NCI-H2196 treated with DMSO at 0.1 percent for 48 hours (cell line): ENCODE measurements around the gene HSPBAP1.

Experiments
- DNase-seq: peaks from one replicate; lab custom pipeline; 2025; ENCODE audit not compliant: unreplicated experiment; lab: John Stamatoyannopoulos, UW

Gene HSPBAP1, protein sequence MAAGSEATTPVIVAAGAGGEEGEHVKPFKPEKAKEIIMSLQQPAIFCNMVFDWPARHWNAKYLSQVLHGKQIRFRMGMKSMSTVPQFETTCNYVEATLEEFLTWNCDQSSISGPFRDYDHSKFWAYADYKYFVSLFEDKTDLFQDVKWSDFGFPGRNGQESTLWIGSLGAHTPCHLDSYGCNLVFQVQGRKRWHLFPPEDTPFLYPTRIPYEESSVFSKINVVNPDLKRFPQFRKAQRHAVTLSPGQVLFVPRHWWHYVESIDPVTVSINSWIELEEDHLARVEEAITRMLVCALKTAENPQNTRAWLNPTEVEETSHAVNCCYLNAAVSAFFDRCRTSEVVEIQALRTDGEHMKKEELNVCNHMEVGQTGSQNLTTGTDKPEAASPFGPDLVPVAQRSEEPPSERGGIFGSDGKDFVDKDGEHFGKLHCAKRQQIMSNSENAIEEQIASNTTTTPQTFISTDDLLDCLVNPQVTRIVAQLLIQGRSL

DNA sequence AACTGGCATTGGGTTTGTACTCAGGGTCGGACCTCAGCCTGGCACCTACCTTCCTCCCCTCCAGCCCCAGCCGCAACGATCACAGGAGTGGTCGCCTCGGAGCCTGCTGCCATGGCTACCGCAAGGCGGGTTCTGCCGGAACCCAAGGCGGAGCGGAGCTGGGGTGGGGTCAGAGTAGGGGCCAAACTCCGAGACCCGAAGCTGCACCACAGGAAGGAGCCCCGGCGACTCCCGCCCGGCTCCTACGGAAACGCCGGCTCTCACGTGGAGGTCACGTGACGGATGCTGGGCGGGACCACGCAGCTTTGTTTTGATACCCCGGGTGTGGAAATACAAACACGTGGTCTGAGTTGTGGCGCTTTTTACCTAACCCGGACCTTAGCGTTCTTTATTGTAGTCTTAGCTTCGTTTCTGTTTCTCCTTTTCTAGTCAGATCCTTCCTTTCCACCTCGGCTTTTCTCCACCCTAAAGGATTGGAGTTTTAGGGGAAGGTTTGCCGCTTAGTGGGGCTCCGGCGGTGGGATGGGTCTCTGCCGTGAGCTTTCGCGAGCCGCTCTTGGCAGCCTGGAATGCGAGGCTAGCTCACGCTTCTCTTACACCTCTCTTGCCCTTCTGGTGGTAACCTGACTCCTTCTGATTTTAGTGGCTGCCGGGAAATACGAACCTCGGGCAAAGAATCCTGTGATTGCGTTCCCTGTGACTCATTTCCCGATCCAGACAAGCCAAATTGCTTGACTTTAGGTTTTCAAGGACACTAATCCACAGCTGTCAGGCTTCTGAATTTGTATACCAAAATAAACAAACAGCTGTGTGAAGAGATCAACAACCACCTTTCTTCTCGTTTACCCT, at the start of gene HSPBAP1:
Gene HSPBAP1, minus strand, starts transcription at position 264 of the 849 bp plus-strand sequence. Its CDS starts 151 bp downstream, at position 113.
- no peak for DNase-seq

DNA sequence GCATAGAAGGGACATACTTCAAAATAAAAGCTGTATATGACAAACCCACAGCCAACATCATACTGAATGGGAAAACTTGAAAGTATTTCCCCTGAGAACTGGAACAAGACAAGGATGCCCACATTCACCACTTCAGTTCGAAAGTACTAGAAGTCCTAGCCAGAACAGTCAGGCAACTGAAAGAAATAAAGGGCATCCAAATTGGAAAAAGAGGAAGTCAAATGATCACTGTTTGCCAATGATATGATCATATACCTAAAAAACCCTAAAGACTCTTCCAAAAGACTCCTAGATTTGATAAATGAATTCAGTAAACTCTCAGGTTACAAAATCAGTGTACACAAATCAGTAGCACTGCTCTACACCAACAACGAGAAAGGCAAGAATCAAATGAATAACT, 42.0 kb upstream of the HSPBAP1 start:
- no peak for DNase-seq

DNA sequence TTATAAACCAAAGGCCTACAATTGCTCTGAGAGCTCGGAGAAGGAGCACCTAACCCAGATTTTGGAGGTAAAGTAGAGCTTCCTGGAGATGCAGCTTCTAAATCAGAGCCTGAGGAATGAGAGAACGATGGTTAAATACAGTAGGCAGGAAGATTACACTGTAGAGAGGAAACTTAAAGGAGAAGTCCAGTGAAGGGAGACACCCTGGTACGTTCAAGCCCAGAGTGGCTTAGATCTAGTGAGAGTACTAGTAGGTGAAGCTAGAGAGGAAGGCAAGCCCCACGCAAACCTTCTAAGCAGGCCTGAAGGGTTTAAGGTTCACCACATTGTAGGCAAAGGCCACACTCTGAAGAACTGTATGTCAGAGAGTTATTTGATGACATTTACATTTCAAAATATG, 34.6 kb upstream of the HSPBAP1 start:
- DNase-seq, result no peak

DNA sequence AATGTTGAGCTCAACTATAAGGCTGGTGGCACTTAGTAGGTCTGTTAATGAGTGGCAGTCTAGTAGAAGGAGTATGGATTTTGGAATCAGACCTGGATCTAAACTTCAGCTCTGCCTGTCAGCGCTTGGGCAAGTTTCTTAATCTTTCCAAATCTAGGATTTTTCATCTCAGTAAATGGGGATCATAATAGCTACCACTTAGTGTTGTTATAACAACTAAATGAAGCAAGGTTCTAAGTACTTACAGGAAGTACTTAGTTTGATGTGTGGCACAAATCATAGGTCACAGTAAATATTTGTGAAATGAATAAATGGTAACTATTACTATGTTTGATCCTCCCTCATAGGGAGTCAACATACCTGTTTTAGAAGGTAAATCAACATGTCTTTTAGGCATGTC, 32.6 kb upstream of the HSPBAP1 start:
- no peak for DNase-seq

DNA sequence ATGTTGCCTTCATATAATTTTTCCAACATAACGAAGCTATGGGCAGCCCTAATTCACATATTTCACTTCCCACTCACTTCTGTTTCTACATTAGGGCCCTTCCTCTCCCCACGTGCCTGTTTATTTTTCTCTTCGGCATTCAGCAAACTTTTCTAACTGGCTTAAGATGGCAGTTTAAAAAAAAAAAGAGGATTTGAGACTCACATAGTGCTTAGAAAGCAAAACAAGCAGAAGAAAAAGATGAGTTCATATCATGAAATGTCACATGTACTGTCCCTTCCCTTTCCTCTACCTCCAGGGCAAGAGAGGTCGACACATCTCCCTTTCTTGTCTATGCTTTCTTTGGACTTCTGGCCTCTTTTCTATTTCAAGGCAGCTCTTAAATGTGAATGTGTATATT, 31.8 kb upstream of the HSPBAP1 start:
- no peak for DNase-seq

DNA sequence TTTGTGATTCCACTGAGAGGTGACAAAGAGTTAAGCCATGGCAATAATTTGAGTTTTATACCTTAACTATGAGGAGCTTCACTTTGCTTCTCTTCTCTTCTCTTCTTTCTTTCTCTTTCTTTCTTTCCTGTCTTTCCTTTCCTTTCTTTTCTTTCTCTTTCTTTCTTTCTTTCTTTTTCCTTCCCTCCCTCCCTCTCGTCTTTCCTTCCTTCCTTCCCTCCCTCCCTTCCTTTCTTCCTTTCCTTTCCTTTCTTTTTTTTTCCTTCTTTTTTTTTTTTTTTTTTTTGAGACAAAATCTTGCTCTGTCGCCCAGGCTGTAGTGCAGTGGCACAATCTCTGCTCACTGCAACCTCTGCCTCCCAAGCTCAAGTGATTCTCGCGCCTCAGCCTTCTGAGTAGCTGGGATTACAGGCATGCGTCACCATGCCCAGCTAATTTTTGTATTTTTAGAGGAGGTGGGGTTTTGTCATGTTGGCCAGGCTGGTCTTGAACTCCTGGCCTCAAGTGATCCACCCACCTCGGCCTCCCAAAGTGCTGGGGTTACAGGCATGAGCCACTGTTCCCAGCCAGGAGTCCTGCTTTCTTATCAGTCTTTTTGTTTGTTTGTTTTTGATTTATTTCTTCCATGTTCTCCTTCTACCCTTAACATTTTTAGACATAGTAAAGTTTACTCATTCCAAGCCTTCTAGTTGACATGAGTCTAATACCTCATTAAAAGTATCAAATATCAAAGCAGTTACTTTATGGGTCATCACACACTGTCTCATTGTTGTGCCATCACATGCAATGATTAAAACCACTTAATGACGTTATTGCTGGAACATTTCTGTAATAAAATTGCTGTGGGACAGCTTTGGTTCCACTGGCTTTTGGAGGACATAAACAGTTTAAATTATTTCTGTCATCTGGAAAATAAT, 31.1 kb upstream of the HSPBAP1 start:
- no peak for DNase-seq

DNA sequence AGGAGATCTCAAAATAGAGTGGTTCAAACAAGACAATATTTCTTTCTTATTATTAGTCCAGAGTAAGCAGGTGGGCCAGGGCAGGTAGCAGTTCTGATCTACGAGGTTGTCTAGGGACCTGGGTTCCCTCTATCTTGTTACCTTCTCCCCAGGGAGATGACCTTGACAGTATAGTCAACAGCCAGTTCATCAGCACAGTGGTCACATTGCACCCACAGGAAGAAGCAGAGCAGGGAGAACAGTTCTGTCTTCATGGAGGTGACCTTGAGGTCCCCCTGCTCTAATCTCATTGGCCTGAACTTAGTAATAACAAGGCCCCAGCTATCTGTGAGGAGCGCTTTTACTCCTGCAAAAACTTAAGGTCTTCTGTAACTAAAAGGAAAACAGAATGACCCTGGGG, 23.0 kb upstream of the HSPBAP1 start:
- DNase-seq, result no peak

DNA sequence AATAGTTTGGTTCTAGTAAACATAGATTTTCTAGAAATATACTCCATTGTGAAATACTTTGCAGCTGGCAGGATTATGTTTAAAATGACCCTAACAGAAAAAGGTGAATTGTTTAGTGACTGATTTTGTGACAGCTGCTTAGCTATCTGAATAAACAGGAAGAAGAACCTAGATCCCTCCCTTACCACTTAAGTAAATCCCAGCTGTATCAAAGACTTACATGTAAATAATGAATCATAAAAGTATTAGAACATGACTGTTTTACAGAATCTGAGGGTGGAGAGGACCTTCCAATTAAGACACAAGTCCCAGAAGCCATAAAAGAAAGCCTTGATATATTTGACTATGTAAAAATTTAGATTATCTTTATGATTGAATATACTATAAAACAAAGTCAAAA, 17.1 kb upstream of the HSPBAP1 start:
- no peak for DNase-seq

DNA sequence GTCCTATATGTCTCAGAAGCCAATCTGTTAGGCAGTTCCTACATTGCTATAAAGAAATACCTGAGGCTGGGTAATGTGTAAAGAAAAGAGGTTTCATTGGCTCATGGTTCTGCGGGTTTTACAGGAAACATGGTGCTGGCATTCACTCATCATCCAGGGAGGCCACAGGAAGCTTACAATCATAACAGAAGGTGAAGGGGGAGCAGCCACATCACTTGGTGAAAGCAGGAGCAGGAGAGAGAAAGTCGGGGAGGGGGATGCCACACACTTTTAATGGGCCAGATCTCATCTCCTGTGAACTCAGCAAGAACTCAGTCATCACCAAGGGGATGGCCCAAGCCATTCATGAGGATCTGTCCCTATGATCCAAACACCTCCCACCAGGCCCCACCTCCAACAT, 10.3 kb upstream of the HSPBAP1 start:
- DNase-seq, result no peak

DNA sequence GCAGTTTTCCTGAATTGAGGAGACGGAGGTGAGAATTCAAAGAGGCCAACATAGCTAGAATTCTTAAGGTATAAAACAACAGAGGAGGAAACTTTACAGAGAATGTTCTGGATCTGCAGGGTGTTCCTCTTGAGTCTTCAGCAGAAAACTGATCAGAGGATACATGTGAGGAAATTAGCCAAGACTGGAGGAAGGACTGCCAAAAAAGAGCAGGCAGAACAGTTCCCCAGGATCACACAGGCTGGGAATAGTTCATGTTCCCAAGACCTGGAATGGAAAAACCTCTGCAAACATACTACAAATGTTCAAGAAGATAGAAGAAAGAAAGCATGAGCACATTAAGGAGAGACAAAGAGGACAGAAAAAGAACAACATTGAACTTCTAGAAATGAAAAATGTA, 8.7 kb upstream of the HSPBAP1 start:
- DNase-seq, result no peak

DNA sequence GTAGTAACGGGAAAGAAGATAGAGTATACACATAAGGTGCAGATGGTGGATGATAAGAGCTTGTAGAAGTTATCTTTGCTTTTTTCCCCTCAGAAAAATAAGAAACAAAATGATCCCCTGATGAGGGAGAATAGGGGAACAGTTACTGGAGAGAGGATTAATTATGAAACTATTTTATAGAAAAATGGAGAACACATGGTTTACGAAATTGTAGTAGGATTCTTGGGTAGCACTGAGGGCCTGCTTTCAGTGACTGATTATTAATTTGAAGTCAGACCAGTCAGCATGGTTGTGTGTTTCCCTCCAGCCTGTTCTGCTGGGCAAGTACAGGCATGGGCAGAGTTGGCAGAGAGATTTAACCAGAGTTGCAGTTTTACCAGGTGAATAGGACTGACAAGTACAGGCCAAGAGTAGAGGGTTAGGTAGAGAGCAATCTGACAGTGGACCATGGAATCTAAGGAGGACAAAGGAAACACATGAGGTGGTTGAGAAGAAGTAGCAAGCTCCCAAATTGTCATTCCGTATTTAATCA, 7.1 kb upstream of the HSPBAP1 start:
- no peak for DNase-seq

DNA sequence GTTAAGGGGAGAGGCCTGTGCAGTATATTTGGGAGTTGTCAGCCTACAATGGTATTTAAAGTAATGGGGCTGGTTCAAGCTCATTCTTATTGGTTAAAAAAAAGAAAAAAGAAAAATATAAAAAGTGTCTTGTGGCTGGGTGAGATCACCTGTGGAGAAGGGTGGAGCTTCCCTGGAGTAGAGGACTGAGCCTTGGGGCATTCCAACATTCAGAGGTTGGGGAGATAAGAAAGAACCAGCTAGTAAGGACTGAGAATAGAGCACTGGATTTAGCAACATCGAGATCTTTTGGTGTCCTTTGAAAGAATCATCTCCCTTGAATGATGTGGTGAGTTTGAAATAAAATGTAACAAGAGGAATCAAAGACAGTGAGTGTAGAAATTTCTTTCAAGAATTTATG, 6.4 kb upstream of the HSPBAP1 start:
- DNase-seq, result no peak

DNA sequence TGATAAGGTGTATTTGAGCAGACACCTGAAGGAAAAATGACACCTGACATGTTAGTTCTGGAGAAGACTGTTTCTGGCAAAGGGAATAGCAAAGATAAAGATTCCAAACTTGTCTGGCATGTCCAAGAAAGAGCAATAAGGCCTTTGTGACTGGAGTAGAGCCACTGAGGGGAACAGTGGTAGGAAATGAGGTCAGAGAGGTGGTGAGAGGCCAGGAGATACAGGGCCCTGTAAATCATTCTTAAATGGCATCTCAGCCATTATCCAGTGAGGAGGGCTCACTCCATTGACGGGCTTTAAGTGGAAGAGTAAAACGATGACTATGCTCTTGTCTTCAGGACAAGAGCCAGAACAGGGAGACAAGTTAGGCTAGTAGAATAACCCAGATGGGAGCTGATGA, 5.7 kb upstream of the HSPBAP1 start:
- DNase-seq, result no peak

DNA sequence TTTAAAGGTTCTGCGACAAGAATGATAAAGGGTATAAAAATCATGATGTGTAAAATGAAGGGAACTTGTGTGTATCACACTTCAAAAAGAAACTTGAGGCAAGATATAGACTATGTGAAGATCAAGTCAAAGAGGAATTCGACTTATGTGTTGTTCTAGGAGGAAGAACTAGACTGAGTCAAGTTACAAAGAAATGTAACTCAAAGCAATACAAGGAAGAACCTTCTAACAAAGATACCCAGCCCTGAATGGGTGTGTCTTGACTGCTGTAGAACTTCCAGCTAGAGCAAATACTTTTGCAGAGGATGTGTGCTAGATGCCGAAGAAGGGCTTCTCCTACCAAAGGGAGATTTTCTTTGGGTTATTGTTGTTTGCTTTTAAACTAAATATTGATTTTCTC, 3.7 kb upstream of the HSPBAP1 start:
- no peak for DNase-seq

DNA sequence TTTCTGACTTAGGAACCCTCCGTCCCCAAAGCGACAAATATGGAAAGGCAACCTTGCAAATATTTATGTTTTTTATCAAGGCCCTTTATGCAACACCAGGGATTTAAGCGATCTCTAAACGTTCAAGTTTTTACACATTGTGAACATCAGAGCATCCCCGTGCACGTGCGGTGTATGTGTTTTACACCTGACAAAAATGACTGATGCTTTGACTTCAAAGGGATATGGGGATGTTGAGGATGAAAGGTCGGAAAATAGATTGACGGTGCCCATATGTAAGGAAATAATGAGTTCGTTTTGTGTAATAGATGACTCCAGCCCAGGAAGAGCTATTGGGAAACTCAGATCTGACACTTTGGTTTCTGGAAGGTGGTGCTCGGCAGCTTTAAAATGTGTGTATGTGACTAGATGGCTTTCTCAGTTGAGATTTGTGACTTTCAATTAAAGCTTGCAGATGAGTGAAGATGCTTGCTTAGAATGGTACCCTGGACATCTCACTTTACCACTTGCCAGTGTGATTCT, 2.1 kb upstream of the HSPBAP1 start:
- DNase-seq, result no peak

DNA sequence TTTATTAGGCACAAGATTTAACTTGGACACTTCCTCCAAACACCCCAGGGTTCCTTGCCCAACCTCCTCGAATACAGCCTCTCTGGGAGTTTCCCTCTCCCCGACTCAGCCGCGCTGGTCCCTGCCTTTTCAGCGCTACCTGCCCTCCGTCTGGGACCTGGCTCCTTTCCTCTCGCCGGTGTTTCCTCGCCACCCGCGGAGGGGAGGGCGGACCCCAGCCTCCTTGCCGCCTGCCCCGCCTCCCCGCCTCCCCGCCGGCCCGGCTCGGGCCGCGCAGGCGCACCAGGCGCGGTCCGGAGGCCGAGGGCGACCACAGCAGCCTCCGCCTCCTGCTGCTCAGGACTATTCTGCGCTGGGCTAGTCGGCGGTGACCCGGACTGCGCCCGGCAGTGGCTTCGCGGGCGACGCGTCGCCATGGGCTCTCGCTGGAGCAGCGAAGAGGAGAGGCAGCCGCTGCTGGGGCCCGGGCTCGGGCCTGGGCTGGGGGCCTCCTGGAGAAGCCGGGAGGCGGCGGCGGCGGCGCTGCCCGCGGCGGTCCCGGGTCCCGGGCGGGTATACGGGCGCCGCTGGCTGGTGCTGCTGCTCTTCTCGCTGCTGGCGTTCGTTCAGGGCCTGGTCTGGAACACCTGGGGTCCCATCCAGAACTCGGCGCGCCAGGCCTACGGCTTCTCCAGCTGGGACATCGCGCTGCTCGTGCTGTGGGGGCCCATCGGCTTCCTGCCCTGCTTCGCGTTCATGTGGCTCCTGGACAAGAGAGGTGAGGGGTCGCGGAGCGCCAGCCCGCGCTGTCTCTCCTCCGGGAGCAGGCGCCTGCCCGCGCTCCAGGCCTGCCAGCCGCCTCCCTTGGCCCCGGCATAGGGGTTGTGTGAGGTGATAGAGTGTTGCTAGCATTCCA, 1.4 kb upstream of the HSPBAP1 start, which contains the start of gene SLC49A4:
Gene SLC49A4, plus strand, starts transcription at position 291 of the 895 bp plus-strand sequence. Its CDS starts 124 bp downstream, at position 415.
- no peak for DNase-seq

DNA sequence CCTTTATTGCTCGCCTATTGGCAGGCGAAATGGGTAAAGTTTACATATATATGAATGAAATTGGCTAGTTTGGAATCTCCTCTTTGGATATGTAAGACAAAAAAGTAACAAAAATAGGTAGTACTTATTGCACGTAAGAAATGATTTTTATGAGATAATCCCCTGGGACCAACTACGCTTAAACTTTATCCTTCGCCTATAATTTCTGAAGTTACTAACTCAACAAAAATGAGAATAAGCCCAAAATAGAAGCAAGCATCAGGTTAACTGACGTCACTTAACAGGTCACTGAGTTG, 800 bp upstream of the HSPBAP1 start:
- DNase-seq, result no peak

DNA sequence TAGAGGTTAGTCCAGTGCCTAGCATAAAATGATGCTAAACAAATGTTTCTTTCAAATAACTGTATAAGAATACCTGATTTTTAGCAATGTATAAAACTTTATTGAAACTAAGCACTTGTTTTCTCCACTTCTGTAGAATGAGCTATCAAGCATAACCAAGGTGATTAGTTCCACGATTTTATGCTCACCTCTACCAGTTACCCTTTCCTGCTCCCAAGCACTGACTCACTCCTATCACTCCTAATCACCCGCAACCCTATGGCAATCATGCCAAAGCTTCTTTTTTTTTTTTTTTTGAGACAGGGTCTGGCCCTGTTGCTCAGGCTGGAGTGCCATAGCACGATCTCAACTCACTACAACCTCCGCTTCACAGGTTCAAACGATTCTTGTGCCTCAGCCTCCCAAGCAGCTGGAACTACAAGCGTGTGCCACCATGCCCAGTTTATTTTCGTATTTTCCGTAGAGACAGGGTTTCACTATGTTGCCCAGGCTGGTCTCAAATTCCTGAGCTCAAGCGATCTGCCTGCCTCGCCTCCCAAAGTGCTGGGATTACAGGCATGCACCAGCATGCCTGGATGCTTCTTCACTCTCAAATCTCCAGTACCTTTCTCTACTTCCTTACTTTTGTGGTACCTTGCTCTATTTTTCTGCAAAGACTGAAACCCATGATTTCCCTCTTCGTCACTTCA, 3.9 kb downstream of the HSPBAP1 start:
- DNase-seq, result no peak

DNA sequence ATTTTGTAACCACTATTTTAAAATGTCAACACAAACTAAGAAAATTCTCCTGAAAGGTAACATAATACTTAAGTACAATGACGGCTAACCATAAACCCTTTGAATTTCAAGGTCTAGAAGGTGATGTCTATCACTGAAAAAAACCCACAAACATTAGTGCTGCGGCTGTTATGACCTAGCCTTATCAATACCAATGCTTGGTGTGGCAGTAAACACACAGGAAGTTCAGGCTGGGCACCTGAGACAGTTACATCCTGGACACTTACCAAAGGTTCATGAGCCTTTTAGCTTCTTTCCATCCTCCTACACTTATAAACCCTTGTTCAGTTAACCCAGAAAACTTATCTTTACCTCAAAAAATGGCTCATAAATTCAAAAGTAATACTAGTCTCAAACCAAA, 5.8 kb downstream of the HSPBAP1 start:
- no peak for DNase-seq
